Measurements from ENCODE around the gene SMG6. TPM values are rescaled to one million over a fixed set of nuclear protein-coding genes. Genes with fewer than 3 reads are reported as not detected.

The SMG6 gene
- total and polyA plus RNA-seq, 2 of the 8 experiments (the other 6 are each of a cell fraction or from before 2014, with no cell fraction given): 18.5 to 25.2 TPM

GRCh38 chr17:2336852-2337543, 33.4 kb upstream of the SMG6 start, which contains the start of gene SGSM2:
Gene SGSM2 (plus strand): TSS chr17:2337501. CDS start chr17:2337689, 188 bp downstream.
- peak within 1 kb of the TSS; percentile 81; the same call in 1 of the 2 replicates for H2BK15ac ChIP-seq (ENCODE audit: low read length)
- H2AK5ac ChIP-seq (ENCODE audit: low read depth, low read length): no peak within 1 kb of the TSS
- ChIA-PET CTCF (ENCODE audit: partially characterized antibody) (interaction anchor here (1.1 to 8.2 kb wide), 7 partner anchors 10 to 79 kb away, joined by 4 to 69 read pairs (median 10); no protein-coding TSS in a partner anchor), POLR2A (ENCODE audit: partially characterized antibody) (interaction anchor here (0.8 to 11.4 kb wide), 22 partner anchors 11 to 374 kb away, joined by 3 to 230 read pairs (median 6); partner anchors contain the start of genes SMG6 and SRR)
- peaks cover 20% of the 10 kb centered on the region for H3K23me2 ChIP-seq (ENCODE audit: low read depth, low read length)
- peak within 1 kb of the TSS; percentile 92 to 96 (median 94) for H3K4me3 ChIP-seq (ENCODE audit: extremely low read depth in 1 of 4, insufficient read depth in 2 of 4, low read depth in 3 of 4, low read length in 4 of 4)
- peak within 1 kb of the TSS; percentile 84 for H2BK5ac ChIP-seq (ENCODE audit: low read depth, low read length)
- H3K27me3 ChIP-seq (replicated peaks in 1 of 4; ENCODE audit: control insufficient read depth in 3 of 4, extremely low read depth in 1 of 4, insufficient read depth in 3 of 4, low read length in 3 of 4): no peaks in the 10 kb centered on the region
- 2% methylated on average over 73 of the region's 77 CpGs; no CpG with 5 or more reads in 1 of the 2 experiments for WGBS, 2 experiments (ENCODE audit: extremely low coverage in 1 of 2, insufficient coverage in 1 of 2, insufficient read length in 1 of 2, insufficient replicate concordance in 2 of 2, low coverage in 1 of 2, low lambda C conversion rate in 2 of 2, missing lambda C conversion rate in 1 of 2)
- H2AFZ ChIP-seq (ENCODE audit: low read length): peak within 1 kb of the TSS; percentile 27; the same call in 1 of the 2 replicates
- peak within 1 kb of the TSS; percentile 71 for H3K23ac ChIP-seq (ENCODE audit: insufficient read length)
- peak in 1 of 2 experiments; percentile 75 for DNase-seq (ENCODE audit: low read depth in 1 of 2, low spot score in 2 of 2)
- H3K18ac ChIP-seq (ENCODE audit: extremely low read depth, low read length): peak within 1 kb of the TSS; percentile 94
- peak within 1 kb of the TSS; percentile 61 to 74 (median 63) for H3K9ac ChIP-seq (replicated peaks in 1 of 4; ENCODE audit: extremely low read depth in 1 of 4, low read depth in 3 of 4, low read length in 3 of 4)
- H3K9me3 ChIP-seq (ENCODE audit: insufficient read depth in 2 of 2, low read depth in 1 of 2, low read length in 1 of 2): no peaks in the 10 kb centered on the region
- H3K36me3 ChIP-seq (ENCODE audit: control insufficient read depth in 2 of 4, insufficient read depth in 4 of 4, low read length in 3 of 4): peaks cover 28 to 38% (median 32%) of the 10 kb centered on the region in 4 experiments
- peak within 1 kb of the TSS; percentile 38 for H3K27ac ChIP-seq (ENCODE audit: low read depth, low read length)
- H3K4me2 ChIP-seq (ENCODE audit: insufficient read depth in 1 of 2, low read depth in 2 of 2, low read length in 2 of 2): peak within 1 kb of the TSS; percentile 85 to 99
- H3K79me2 ChIP-seq (ENCODE audit: control insufficient read depth in 1 of 2, insufficient read depth in 2 of 2, low read length in 2 of 2): peaks cover 0 to 45% of the 10 kb centered on the region in 2 experiments; a peak in 2 of 4 replicates
- peak within 1 kb of the TSS; percentile 9; the same call in 1 of the 2 replicates for H4K8ac ChIP-seq (ENCODE audit: extremely low read depth, insufficient read depth, low read length)
- peaks cover 5% of the 10 kb centered on the region for H3K79me1 ChIP-seq (ENCODE audit: low read depth, low read length)
- H3K4ac ChIP-seq (replicated peaks; ENCODE audit: insufficient read length, low read depth, low read length): peak within 1 kb of the TSS; percentile 65
- peak within 1 kb of the TSS; percentile 52 for H4K91ac ChIP-seq (replicated peaks; ENCODE audit: insufficient read length, low read length)
- peak within 1 kb of the TSS; percentile 82 for H4K5ac ChIP-seq (ENCODE audit: insufficient read length, low read depth, low read length)
- no peak within 1 kb of the TSS for H2BK120ac ChIP-seq (replicated peaks; ENCODE audit: low read depth, low read length)
- peaks cover 0 to 3% of the 10 kb centered on the region in 2 experiments for H4K20me1 ChIP-seq (replicated peaks in 1 of 2; ENCODE audit: control insufficient read depth in 1 of 2, insufficient read depth in 2 of 2, low read length in 2 of 2)
- H3K4me1 ChIP-seq (replicated peaks in 1 of 4; ENCODE audit: control insufficient read depth in 3 of 4, insufficient read depth in 4 of 4, low read length in 3 of 4): peaks cover 3 to 30% (median 13%) of the 10 kb centered on the region in 4 experiments; a peak in 6 of 7 replicates
- peak within 1 kb of the TSS; percentile 20 for H3K56ac ChIP-seq (replicated peaks; ENCODE audit: insufficient read length, low read depth, low read length)
- H3K14ac ChIP-seq (ENCODE audit: insufficient read length): no peak within 1 kb of the TSS
- H2BK20ac ChIP-seq (ENCODE audit: low read length): no peak within 1 kb of the TSS
- 0 out of 2 replicates have a peak within 1 kb of the TSS, but pooled peaks have one; percentile 60 for H2BK12ac ChIP-seq (ENCODE audit: low read depth, low read length)
- FAIRE-seq: no peak
- TF ChIP-seq KDM1A (IDR thresholded peaks at IDR 0.05; ENCODE audit: borderline replicate concordance, low read length) (no peak), CTBP2 (IDR thresholded peaks at IDR 0.05; ENCODE audit: borderline replicate concordance, insufficient read depth, insufficient read length, low read length) (no peak), SP4 (IDR thresholded peaks at IDR 0.05; ENCODE audit: low read length) (no peak), CHD1 (IDR thresholded peaks at IDR 0.05; ENCODE audit: low read depth, low read length) (no peak), EGR1 (IDR thresholded peaks at IDR 0.05; ENCODE audit: borderline replicate concordance, low read depth, low read length) (no peak), CTCF (IDR thresholded peaks at IDR 0.05; ENCODE audit: control extremely low read depth in 1 of 3, insufficient read depth in 1 of 3, low read depth in 1 of 3, low read length in 3 of 3) (no peak; a peak in 1 of 4 replicates)
